PC-9 (cell line): ENCODE data around the gene PABPN1L. TPM values are rescaled to one million over a fixed set of nuclear protein-coding genes. Genes with fewer than 3 reads are reported as not detected.

Experiments
- BruUV-seq: library from RNA; stranded (reverse); fragments of 400-500 nt; replicated peaks from 2 replicates; lab custom pipeline; 2021; lab: Mats Ljungman, UMichigan
- CTCF ChIA-PET: fragments of 300-600 bp; sonication (Branson Sonifier 250); formaldehyde crosslinking; loops from one replicate; lab custom pipeline; 2022; ENCODE audit warnings: antibody characterized with exemption; lab: Charles Lee
- POLR2A ChIA-PET: fragments of 300-600 bp; sonication (Branson Sonifier 250); formaldehyde crosslinking; loops from one replicate; lab custom pipeline; 2022; ENCODE audit warnings: antibody characterized with exemption; ENCODE audit not compliant: unreplicated experiment; lab: Charles Lee
- DNase-seq, 2 experiments: peaks; one replicate each; pipeline versions ENCODE4 v3.0.0 to v3.0.0-alpha.2; 2015 to 2022; ENCODE audit warnings: mixed read lengths in 1 of 2
- H2AFZ ChIP-seq: fragments of 200-600 bp; sonication (generic); 2 replicates; pipeline ENCODE4 v1.8.1; 2017; ENCODE audit warnings: antibody characterized with exemption
- H3F3A ChIP-seq: fragments of 200-600 bp; sonication (generic); 2 replicates; pipeline ENCODE4 v1.8.1; 2017; ENCODE audit warnings: antibody characterized with exemption, mild to moderate bottlenecking, low read depth; ENCODE audit not compliant: insufficient read depth
- H3K27ac ChIP-seq: fragments of 200-600 bp; sonication (generic); 2 replicates; pipeline ENCODE4 v1.6.1; 2016; ENCODE audit warnings: mixed run types
- H3K27me3 ChIP-seq: fragments of 200-600 bp; sonication (generic); 2 replicates; pipeline ENCODE4 v1.6.1; 2016; ENCODE audit warnings: low read depth, mixed run types; ENCODE audit not compliant: insufficient read depth
- H3K36me3 ChIP-seq: fragments of 200-600 bp; sonication (generic); 2 replicates; pipeline ENCODE4 v1.6.1; 2016; ENCODE audit warnings: low read depth, mixed run types
- H3K4me1 ChIP-seq: fragments of 200-600 bp; sonication (generic); replicated peaks from 2 replicates; pipeline ENCODE4 v1.6.1; 2016; ENCODE audit warnings: mixed run types; ENCODE audit not compliant: insufficient read depth
- H3K4me2 ChIP-seq: fragments of 200-600 bp; sonication (generic); 2 replicates; pipeline ENCODE4 v1.6.1; 2017; ENCODE audit warnings: mixed run types
- H3K4me3 ChIP-seq: fragments of 200-600 bp; sonication (generic); 2 replicates; pipeline ENCODE4 v1.6.1; 2016; ENCODE audit warnings: mixed run types
- H3K79me2 ChIP-seq: fragments of 200-600 bp; sonication (generic); 2 replicates; pipeline ENCODE4 v1.6.1; 2017; ENCODE audit warnings: low read depth, mixed run types
- H3K9me2 ChIP-seq: fragments of 200-600 bp; sonication (generic); 2 replicates; pipeline ENCODE4 v1.8.1; 2017; ENCODE audit warnings: mild to moderate bottlenecking; ENCODE audit not compliant: insufficient read depth
- H3K9me3 ChIP-seq: fragments of 200-600 bp; sonication (generic); 2 replicates; pipeline ENCODE4 v1.8.1; 2016; ENCODE audit warnings: low read depth; ENCODE audit not compliant: insufficient read depth
- H4K20me1 ChIP-seq: fragments of 200-600 bp; sonication (generic); 2 replicates; pipeline ENCODE4 v1.8.1; 2017; ENCODE audit not compliant: insufficient read depth
- CTCF ChIP-seq: fragments of 200-600 bp; sonication (generic); conservative IDR thresholded peaks from 2 replicates; pipeline ENCODE4 v1.6.1; 2017; ENCODE audit warnings: mixed run types, antibody characterized with exemption, mild to moderate bottlenecking, moderate library complexity
- EZH2 ChIP-seq: fragments of 200-600 bp; sonication (generic); IDR thresholded peaks from 2 replicates; pipeline ENCODE4 v1.8.0; 2017; ENCODE audit warnings: antibody characterized with exemption, low read depth
- intact Hi-C: fragments of 100-400 bp; cut with micrococcal nuclease; formaldehyde crosslinking; loops from one replicate; pipeline ENCODE4 v1.10.0; 2022; ENCODE audit not compliant: unreplicated experiment
- total RNA-seq: library from RNA; stranded (reverse); gene quantifications from 2 replicates; pipeline ENCODE4 v1.2.3, GENCODE V29; 2021

Gene PABPN1L
- total RNA-seq, 1 experiment from 2014 or later, result not detected

DNA sequence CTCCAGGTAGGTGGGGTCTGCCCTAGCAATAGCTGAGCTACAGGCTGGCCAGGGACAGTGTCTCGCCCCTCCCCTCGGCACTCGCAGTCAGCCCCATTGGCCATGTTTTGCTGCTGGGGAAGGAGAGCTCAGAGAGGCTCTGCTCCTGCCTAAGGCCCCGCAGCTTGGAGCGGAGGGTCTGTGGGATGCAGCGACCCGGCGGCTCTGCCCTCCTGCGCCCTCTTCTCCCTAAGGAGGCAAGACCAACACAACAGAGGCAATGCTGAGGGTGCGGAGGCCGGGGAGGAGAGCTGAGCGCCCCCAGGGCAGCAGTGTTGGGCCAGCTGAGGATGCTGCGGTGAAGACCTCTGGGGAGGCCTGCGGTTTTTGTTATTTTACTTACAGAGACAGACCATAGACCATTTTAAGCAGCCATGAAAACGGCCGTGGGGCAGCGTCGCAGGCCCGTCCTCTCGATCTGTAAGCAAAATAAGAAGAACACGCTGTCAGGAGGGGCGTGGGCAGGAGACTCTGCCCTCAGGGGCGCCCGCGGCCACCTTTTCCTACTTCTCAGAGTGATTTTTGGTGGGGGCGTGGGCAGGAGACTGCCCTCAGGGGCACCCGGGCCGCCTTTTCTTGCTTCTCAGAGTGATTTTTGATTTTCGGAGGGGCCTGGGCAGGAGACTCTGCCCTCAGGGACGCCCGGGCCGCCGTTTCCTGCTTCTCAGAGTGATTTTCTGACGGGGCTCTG is 31.4 kb upstream of the PABPN1L start:
- Histone ChIP-seq H3K9me2 (no peaks in the 10 kb centered on the region), H3K4me1 (no peaks in the 10 kb centered on the region), H3K79me2 (no peaks in the 10 kb centered on the region), H3K27ac (no peak overlapping the region), H3K9me3 (no peaks in the 10 kb centered on the region), H3K36me3 (no peaks in the 10 kb centered on the region), H2AFZ (no peak overlapping the region), H3K4me3 (no peak overlapping the region), H3K27me3 (peaks cover 48% of the 10 kb centered on the region), H3K4me2 (no peak overlapping the region), H3F3A (no peaks in the 10 kb centered on the region), H4K20me1 (no peaks in the 10 kb centered on the region)
- BruUV-seq, result no TSS peak
- TF ChIP-seq EZH2 (no peak), CTCF (no peak)
- CTCF ChIA-PET, result no interaction called here
- intact Hi-C loops, result no loop called here
- no peak for DNase-seq
- POLR2A ChIA-PET, result no interaction called here

GRCh38 chr16:88896238-88897070 is 30.0 kb upstream of the PABPN1L start:
- Histone ChIP-seq H4K20me1 (no peaks in the 10 kb centered on the region), H2AFZ (no peak overlapping the region), H3K9me2 (no peaks in the 10 kb centered on the region), H3K79me2 (no peaks in the 10 kb centered on the region), H3F3A (no peaks in the 10 kb centered on the region), H3K9me3 (no peaks in the 10 kb centered on the region), H3K4me3 (no peak overlapping the region), H3K27me3 (peaks cover 54% of the 10 kb centered on the region), H3K36me3 (no peaks in the 10 kb centered on the region), H3K4me2 (no peak overlapping the region), H3K4me1 (no peaks in the 10 kb centered on the region), H3K27ac (no peak overlapping the region)
- DNase-seq, result no peak
- TF ChIP-seq CTCF (no peak), EZH2 (no peak)
- ChIA-PET POLR2A (no interaction called here), CTCF (no interaction called here)
- BruUV-seq, result no TSS peak
- intact Hi-C loops, result no loop called here

DNA sequence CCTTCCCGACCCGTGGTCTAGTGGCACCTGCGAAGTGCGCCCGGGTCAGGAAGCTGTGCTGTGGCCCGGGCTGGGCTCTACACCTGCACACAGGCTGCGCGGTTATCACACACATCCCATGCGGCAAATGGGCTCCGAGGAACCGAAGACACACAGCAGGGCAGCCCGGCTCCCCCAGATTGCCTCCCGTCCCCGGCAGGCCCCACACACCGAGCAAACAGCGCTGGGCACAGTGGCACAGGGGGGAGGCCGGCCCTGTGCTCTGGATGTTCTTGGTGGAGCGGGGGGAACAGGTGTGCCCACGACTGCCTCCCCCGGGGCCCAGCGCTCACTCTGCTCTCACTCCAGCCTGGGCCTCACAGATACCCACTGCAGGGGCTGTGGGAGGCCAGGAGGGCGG is 28.9 kb upstream of the PABPN1L start:
- H3K27me3 ChIP-seq, result peaks cover 53% of the 10 kb centered on the region
- TF ChIP-seq EZH2, result no peak
- TF ChIP-seq CTCF, result no peak

More for the DNA sequence above, 28.9 kb upstream of the PABPN1L start:
- H3K9me2 ChIP-seq, result no peaks in the 10 kb centered on the region
- no peak for DNase-seq
- H4K20me1 ChIP-seq, result no peaks in the 10 kb centered on the region
- H3K4me1 ChIP-seq, result no peaks in the 10 kb centered on the region
- POLR2A ChIA-PET, result no interaction called here
- BruUV-seq, result no TSS peak
- intact Hi-C loops, result no loop called here
- H3K4me3 ChIP-seq, result no peak overlapping the region
- H3K36me3 ChIP-seq, result no peaks in the 10 kb centered on the region
- CTCF ChIA-PET, result no interaction called here
- H2AFZ ChIP-seq, result no peak overlapping the region
- H3K9me3 ChIP-seq, result no peaks in the 10 kb centered on the region
- no peak overlapping the region for H3K4me2 ChIP-seq
- no peaks in the 10 kb centered on the region for H3K79me2 ChIP-seq
- H3F3A ChIP-seq, result no peaks in the 10 kb centered on the region
- H3K27ac ChIP-seq, result no peak overlapping the region
